GM10266 (cell line): Measurements from ENCODE around the gene CAPN15.
"Not testable (repeated sequence)": the region's sequence is repeated elsewhere in the genome, so short reads cannot be mapped to it uniquely, and the experiment has no call there.

Experiments
- DNase-seq: peaks from one replicate; pipeline ENCODE4 v3.0.0; 2012; ENCODE audit errors: extremely low spot score
- TF ChIP-seq, protein P1 (sequence below): IDR thresholded peaks from 2 replicates; pipeline ENCODE4 v1.5.1; 2012; ENCODE audit warnings: mild to moderate bottlenecking, low read depth; ENCODE audit not compliant: control insufficient read depth, insufficient read depth; ENCODE audit errors: missing control alignments

Gene CAPN15

DNA sequence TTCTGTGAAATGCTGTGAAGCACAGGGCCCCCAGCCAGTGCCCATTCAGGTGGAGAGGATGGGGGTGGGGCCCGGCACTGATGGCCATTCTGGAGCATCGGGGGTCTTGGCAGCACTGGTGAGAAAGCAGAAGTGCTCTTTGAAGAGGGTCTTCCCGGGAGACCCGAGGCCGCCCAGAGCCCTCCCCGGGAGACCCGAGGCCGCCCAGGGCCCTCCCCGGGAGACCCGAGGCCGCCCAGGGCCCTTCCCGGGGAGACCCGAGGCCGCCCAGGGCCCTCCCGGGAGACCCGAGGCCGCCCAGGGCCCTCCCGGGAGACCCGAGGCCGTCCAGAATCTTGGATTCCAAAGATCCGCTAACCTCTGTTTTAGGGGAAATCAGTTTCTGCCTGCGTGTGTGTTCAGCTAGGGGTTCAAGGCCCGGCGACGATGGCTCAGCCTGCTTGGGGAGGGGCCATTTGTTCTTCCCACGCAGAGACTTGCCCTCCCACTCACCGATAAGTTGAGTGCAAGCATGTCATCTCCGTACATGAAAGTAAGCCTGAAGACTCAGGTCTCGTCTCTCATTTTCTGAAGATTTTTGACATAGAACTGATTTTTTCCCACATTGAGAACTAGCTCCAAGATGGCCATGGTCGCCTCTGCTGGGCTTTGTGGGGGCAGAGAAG is 35.2 kb upstream of the CAPN15 start:
- TF ChIP-seq, protein P1, sequence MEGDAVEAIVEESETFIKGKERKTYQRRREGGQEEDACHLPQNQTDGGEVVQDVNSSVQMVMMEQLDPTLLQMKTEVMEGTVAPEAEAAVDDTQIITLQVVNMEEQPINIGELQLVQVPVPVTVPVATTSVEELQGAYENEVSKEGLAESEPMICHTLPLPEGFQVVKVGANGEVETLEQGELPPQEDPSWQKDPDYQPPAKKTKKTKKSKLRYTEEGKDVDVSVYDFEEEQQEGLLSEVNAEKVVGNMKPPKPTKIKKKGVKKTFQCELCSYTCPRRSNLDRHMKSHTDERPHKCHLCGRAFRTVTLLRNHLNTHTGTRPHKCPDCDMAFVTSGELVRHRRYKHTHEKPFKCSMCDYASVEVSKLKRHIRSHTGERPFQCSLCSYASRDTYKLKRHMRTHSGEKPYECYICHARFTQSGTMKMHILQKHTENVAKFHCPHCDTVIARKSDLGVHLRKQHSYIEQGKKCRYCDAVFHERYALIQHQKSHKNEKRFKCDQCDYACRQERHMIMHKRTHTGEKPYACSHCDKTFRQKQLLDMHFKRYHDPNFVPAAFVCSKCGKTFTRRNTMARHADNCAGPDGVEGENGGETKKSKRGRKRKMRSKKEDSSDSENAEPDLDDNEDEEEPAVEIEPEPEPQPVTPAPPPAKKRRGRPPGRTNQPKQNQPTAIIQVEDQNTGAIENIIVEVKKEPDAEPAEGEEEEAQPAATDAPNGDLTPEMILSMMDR = no peak
- DNase-seq = no peak

DNA sequence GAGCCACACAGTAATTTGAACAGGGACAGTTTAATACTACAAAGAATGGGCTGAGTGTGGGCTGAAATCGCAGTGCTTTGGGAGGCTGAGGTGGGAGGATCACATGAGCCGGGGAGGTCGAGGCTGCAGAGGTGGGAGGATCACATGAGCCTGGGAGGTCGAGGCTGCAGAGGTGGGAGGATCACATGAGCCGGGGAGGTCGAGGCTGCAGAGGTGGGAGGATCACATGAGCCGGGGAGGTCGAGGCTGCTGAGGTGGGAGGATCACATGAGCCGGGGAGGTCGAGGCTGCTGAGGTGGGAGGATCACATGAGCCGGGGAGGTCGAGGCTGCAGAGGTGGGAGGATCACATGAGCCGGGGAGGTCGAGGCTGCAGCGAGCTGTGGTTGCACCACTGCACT is 32.8 kb upstream of the CAPN15 start:
- not testable (repeated sequence) for DNase-seq

DNA sequence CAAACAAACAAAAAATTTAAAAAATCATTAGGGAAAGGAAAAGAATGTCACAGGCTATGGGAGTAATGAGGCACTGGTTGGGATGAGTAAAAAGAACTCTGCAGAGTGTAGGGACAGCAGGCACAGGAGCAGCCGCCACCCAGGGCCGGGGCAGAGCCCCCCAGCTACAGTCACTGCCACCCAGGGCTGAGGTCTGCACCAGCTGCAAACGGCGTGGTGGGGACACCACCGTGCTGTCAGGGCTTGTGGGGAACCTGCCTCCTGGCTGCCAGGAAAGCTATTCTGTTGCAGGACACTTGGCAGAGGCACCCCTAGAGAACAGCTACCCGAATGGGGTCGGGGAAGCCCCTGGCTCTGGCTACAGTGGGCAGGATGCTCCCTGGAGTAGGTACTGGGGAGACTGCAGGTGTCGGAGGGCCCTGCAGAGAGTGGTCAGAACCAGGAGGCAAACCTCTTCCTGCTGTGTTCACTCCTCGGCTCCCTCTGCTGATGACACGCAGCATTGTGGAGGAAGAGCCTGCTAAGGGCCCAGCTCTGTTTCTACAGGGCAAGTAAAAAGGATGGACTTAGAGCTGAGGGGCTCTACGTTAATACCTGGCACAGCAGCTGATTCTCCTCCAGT is 32.3 kb upstream of the CAPN15 start:
- peak; percentile 47 for DNase-seq
- TF ChIP-seq, protein P1 = peak; percentile 45

DNA sequence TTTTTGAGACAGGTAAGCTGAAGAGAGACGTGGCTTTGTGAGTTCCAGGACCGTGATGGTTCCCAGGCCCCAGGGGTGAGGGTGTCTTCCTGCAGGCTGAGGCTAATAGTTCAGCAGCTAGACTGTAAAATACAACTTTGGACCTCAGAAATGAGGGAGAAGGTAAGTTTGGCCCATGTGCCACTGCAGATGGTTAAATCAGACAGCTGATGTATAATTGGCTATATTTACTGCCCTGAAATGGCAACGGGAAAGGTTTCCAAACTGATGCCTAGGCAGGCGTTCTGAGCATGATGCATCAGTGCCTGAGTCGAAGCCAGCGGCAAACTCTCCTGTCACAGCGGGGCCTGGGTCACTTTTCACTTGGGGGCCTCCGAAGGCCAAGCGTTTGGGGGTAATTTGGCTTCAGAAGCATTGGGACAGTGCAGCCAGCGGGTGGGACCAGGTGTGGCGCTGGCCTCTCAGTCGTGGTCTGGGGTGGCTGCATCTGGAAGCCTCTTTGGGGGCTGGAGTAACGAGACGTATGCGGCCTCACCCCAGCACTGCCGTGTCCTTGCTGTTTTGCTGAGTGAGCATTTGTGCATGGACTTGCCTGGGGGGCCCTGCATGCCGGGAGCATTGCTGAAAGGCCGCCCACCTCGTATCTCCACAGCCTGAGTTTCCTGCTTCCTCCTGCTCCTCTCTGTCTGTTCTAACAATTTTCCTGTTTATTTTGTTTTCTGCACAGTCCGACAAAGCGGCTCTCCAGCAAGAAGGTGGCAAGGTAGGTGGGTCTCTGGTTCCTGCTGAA is 31.2 kb upstream of the CAPN15 start:
- TF ChIP-seq, protein P1 = no peak
- DNase-seq = no peak

DNA sequence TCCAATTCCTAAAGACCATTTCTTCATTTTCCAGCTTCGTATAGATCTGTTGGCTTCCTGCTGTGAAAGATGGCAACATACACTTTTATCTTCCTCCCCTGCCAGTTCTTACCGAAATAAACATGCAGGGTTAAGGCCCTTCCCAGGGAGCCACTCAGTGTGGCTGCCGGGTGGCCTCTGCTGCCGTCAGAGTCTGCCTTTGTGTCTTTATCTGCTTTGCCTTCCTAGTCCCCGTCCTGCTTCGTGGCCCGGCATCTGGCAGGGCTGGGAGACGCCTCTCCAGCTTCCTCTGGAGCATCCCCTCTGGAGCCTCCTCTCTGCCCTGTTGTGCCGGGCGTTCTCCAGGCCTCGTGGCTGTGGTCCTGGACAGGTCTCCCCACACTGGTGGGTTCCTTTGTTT is 30.3 kb upstream of the CAPN15 start:
- TF ChIP-seq, protein P1 = no peak
- no peak for DNase-seq

DNA sequence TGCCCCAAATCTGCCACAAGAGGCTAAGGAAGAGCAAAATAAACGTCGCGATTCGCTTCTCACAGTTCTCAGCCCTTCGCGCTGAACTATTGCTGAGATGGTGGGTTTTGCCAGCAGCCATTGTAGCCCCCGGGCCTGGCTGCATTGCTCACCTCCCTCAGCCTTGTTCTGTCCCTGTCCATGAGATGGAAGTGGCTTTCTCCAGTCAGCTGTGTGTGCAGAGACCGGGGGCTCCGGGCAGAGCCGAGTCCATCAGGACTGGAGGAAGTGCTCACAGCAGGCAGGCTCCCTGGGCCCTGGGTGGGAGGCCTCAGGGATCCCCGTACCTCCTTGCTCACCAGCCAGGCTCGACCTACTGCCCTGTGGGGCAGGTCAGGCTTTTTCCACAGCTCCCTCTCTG is 27.6 kb upstream of the CAPN15 start:
- no peak for DNase-seq
- TF ChIP-seq, protein P1 = no peak

DNA sequence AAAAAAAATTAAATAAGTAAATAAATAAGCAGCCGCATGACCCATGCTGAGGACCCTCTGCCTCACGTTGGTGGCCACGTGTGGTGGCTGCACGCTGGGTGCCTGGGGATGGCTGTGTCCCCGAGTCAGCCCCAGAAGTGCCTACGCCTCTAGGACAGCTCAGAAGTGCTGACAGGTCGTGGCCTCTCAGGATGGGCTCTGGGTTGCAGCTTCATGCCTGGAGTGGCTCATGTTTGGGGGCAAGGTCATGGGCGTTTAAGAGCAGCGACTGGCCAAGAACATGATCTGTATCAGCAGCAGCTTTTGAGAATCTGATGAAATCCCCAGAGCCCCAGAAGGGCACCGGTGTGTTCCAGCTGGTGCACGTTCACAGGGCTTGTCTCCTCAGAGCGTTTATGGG is 26.8 kb upstream of the CAPN15 start:
- DNase-seq = no peak
- TF ChIP-seq, protein P1 = no peak
